Stomach smooth muscle (tissue), 2 donors: ENCODE data around the gene DCUN1D4.

ENCODE experiments used
- H3K27ac ChIP-seq: one replicate; pipeline ENCODE4 v1.7.0; 2013; ENCODE audit warnings: mild to moderate bottlenecking, low read length, inconsistent platforms
- H3K27me3 ChIP-seq, 2 donors: one replicate each; pipeline ENCODE4 v1.7.0; 2013; ENCODE audit warnings: low read length in 2 of 2; ENCODE audit not compliant: insufficient read depth in 2 of 2, control insufficient read depth in 1 of 2
- H3K36me3 ChIP-seq, 2 donors: one replicate each; pipeline ENCODE4 v1.7.0; 2013; ENCODE audit warnings: low read length in 2 of 2; ENCODE audit not compliant: control insufficient read depth in 2 of 2, insufficient read depth in 2 of 2
- H3K4me1 ChIP-seq: one replicate; pipeline ENCODE4 v1.7.0; 2013; ENCODE audit warnings: low read length; ENCODE audit not compliant: control insufficient read depth, insufficient read depth
- H3K4me3 ChIP-seq, 2 donors: one replicate each; pipeline ENCODE4 v1.7.0; 2013; ENCODE audit warnings: low read length in 2 of 2
- H3K9ac ChIP-seq, 2 donors: one replicate each; pipeline ENCODE4 v1.7.0; 2013; ENCODE audit warnings: low read length in 2 of 2, mild to moderate bottlenecking in 1 of 2
- H3K9me3 ChIP-seq, 2 donors: one replicate each; pipeline ENCODE4 v1.7.0; 2013; ENCODE audit warnings: low read length in 2 of 2; ENCODE audit not compliant: control insufficient read depth in 2 of 2
- donor health status: healthy.
- donor health status: Pancreatic carcinoma.

Gene DCUN1D4

DNA sequence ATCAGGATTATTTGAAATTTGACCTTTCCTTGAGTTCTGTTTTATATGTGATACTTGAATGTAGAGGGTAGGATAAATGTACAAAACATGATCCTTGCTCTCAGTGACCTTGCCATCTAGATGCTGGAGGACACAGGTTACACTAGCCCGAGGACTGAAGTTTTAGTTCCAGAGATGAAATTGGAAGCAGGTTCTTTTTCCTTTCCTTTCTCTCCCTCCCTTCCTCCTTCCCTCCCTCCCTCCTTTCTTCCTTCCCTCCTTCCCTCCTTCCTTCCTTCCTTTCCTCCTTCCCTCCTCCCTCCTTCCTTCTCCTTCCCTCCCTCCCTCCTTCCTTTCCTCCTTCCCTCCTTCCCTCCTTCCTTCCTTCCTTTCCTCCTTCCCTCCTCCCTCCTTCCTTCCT is 122.9 kb downstream of the DCUN1D4 start:
- Histone ChIP-seq H3K27me3 (no peaks in the 10 kb centered on the region), H3K4me3 (no peak overlapping the region), H3K27ac (no peak overlapping the region), H3K9ac (no peak overlapping the region), H3K4me1 (no peaks in the 10 kb centered on the region), H3K9me3 (no peaks in the 10 kb centered on the region), H3K36me3 (no peaks in the 10 kb centered on the region)
